HUES48 (cell line): ENCODE results near the gene SMURF1.
A peak's percentile ranks its signal among the peaks of the same experiment; 100 is the strongest.
"Not testable (repeated sequence)": the region's sequence is repeated elsewhere in the genome, so short reads cannot be mapped to it uniquely, and the experiment has no call there.

Experiments used
- H3K27ac ChIP-seq: one replicate; pipeline ENCODE4 v1.7.0; 2013; ENCODE audit warnings: low read depth, low read length, inconsistent platforms
- H3K27me3 ChIP-seq: 2 replicates; pipeline ENCODE4 v1.6.1; 2013; ENCODE audit warnings: mild to moderate bottlenecking, low read length; ENCODE audit not compliant: control insufficient read depth, insufficient read depth
- H3K36me3 ChIP-seq: 2 replicates; pipeline ENCODE4 v1.6.1; 2013; ENCODE audit warnings: low read length; ENCODE audit not compliant: control insufficient read depth, insufficient read depth
- H3K4me1 ChIP-seq: 2 replicates; pipeline ENCODE4 v1.6.1; 2013; ENCODE audit warnings: mild to moderate bottlenecking, low read length; ENCODE audit not compliant: control insufficient read depth, insufficient read depth
- H3K4me3 ChIP-seq: 2 replicates; pipeline ENCODE4 v1.5.1; 2013; ENCODE audit warnings: mild to moderate bottlenecking, low read depth, low read length
- H3K9ac ChIP-seq: 2 replicates; pipeline ENCODE4 v1.6.1; 2013; ENCODE audit warnings: mild to moderate bottlenecking, low read depth, low read length, moderate library complexity
- H3K9me3 ChIP-seq: 2 replicates; pipeline ENCODE4 v1.6.1; 2013; ENCODE audit warnings: low read length; ENCODE audit not compliant: control insufficient read depth, insufficient read depth

Gene SMURF1

DNA sequence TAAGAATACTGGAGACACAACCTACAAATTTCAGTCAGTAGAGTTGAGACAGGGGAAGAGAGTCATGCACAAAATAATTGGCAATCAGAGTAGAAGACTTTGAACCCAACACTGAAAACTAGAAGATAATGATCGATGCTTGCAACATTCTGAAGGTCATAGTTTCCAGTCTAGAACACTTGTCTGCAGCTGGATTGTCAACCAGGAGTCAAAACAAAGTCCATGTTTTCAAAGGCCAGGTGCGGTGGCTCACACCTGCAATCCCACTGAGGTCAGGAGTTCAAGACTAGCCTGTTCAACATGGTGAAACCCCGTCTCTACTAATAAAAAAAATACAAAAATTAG, 26.8 kb upstream of the SMURF1 start:
- Histone ChIP-seq H3K9me3 (no peaks in the 10 kb centered on the region), H3K4me1 (no peaks in the 10 kb centered on the region), H3K4me3 (no peak overlapping the region), H3K9ac (no peak overlapping the region), H3K27ac (no peak overlapping the region), H3K27me3 (no peaks in the 10 kb centered on the region), H3K36me3 (no peaks in the 10 kb centered on the region)

- Histone ChIP-seq H3K27ac (no peak overlapping the region), H3K9me3 (no peaks in the 10 kb centered on the region), H3K4me1 (no peaks in the 10 kb centered on the region)
Measured at GRCh38 chr7:99170065-99170729, 26.3 kb upstream of the SMURF1 start.

DNA sequence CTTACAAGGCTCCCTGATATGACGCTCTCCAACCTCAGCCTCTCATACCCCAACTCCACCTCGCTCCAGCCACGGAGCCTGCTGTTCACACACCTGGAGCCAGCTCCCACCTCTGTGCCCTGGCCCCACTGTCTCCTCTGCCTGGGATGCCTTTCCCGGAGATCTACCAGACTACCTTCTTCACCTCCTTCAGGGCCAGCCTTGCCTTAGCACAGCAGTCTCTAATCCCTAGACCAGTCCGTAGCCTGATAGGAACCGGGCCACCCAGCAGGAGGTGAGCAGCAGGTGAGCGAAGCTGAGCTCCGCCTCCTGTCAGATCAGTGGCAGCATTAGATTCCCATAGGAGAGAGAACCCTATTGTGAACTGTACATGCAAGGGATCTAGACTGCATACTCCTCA, 23.2 kb upstream of the SMURF1 start:
- Histone ChIP-seq H3K27ac (no peak overlapping the region), H3K27me3 (no peaks in the 10 kb centered on the region), H3K9ac (no peak overlapping the region), H3K36me3 (no peaks in the 10 kb centered on the region), H3K9me3 (no peaks in the 10 kb centered on the region), H3K4me1 (peaks cover 3% of the 10 kb centered on the region; the same call in 1 of the 2 replicates), H3K4me3 (no peak overlapping the region)

More at GRCh38 chr7:99170065-99170729, 26.3 kb upstream of the SMURF1 start:
- Histone ChIP-seq H3K27me3 (no peaks in the 10 kb centered on the region), H3K9ac (no peak overlapping the region), H3K36me3 (no peaks in the 10 kb centered on the region), H3K4me3 (no peak overlapping the region)

DNA sequence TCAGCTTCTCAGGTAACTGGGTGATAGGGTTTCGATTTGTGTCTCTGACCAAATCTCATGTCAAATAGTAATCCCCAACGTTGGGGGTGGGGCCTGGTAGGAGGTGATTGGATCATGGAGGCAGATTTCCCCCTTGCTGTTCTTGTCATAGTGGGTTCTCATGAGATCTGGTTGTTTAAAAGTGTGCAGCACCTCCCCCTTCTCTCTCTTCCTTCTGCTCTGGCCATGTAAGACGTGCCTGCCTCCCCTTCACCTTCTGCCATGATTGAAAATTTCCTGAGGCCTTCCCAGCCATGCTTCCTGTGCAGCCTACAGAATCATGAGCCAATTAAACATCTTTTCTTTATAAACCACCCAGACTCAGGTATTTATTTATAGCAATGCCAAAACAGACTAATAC, 21.9 kb upstream of the SMURF1 start:
- no peak overlapping the region for H3K4me3 ChIP-seq
- H3K27me3 ChIP-seq, result no peaks in the 10 kb centered on the region
- H3K27ac ChIP-seq, result no peak overlapping the region
- H3K4me1 ChIP-seq, result peaks cover 3% of the 10 kb centered on the region; the same call in 1 of the 2 replicates
- no peaks in the 10 kb centered on the region for H3K36me3 ChIP-seq
- H3K9ac ChIP-seq, result no peak overlapping the region
- no peaks in the 10 kb centered on the region for H3K9me3 ChIP-seq

- H3K27ac ChIP-seq, H3K4me1 ChIP-seq, H3K36me3 ChIP-seq, H3K4me3 ChIP-seq, H3K27me3 ChIP-seq, H3K9ac ChIP-seq, H3K9me3 ChIP-seq: not testable (repeated sequence)
Measured at GRCh38 chr7:99163669-99164068, 19.8 kb upstream of the SMURF1 start.

DNA sequence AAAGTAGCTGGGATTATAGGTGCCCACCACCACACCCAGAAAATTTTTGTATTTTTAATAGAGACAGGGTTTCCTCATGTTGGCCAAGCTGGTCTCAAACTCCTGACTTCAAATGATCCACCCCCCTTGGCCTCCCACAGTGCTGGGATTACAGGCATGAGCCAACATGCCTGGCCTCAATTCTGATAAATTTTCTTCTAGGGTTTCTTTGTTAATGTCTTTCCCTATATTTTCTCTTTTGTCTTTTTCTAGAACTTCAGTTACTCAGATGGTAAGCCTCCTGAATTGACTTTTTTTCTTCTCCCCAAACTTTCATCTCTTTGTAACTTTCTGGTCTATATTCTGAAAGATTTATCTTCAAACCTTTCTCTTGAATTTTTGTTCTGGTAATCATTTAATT, 12.7 kb upstream of the SMURF1 start:
- H3K9ac ChIP-seq, result no peak overlapping the region
- H3K4me3 ChIP-seq, result no peak overlapping the region
- H3K36me3 ChIP-seq, result no peaks in the 10 kb centered on the region
- no peak overlapping the region for H3K27ac ChIP-seq
- H3K27me3 ChIP-seq, result no peaks in the 10 kb centered on the region
- H3K4me1 ChIP-seq, result no peaks in the 10 kb centered on the region
- H3K9me3 ChIP-seq, result no peaks in the 10 kb centered on the region

DNA sequence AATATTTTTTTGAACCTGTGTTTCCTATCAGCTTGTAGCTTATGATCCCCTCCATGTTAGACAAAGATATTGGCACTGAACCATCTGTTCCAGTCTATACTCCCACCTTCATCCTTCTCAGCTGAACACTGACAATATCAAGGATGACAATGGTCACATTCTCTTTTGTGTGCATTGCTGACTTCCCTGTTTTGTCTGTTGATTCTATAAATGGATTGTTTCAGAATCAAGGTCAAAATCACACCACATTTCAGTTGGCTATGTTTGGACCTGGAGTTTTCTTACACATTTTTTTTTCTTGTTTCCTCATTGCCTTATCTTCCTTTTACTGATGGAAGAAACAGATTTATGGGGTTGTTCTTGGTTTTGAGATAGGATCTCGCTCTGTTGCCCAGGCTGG, 11.3 kb upstream of the SMURF1 start:
- Histone ChIP-seq H3K4me1 (no peaks in the 10 kb centered on the region), H3K27ac (no peak overlapping the region), H3K27me3 (no peaks in the 10 kb centered on the region), H3K9me3 (no peaks in the 10 kb centered on the region), H3K9ac (no peak overlapping the region), H3K36me3 (no peaks in the 10 kb centered on the region), H3K4me3 (no peak overlapping the region)

GRCh38 chr7:99146979-99147378, 3.1 kb upstream of the SMURF1 start:
- H3K27ac ChIP-seq, result no peak overlapping the region
- no peaks in the 10 kb centered on the region for H3K9me3 ChIP-seq
- peaks cover 7% of the 10 kb centered on the region; the same call in 1 of the 2 replicates for H3K4me1 ChIP-seq
- no peaks in the 10 kb centered on the region for H3K36me3 ChIP-seq
- H3K9ac ChIP-seq, result no peak overlapping the region
- H3K4me3 ChIP-seq, result no peak overlapping the region
- no peaks in the 10 kb centered on the region for H3K27me3 ChIP-seq

GRCh38 chr7:99143521-99143852, 421 bp downstream of the SMURF1 start:
- no peaks in the 10 kb centered on the region for H3K36me3 ChIP-seq
- H3K9me3 ChIP-seq, result no peaks in the 10 kb centered on the region
- peaks cover 36% of the 10 kb centered on the region for H3K4me1 ChIP-seq
- peak overlapping the region; percentile 94 for H3K27ac ChIP-seq
- peak overlapping the region; percentile 69 for H3K4me3 ChIP-seq
- H3K27me3 ChIP-seq, result no peaks in the 10 kb centered on the region
- peak overlapping the region; percentile 72; the same call in 1 of the 2 replicates for H3K9ac ChIP-seq

DNA sequence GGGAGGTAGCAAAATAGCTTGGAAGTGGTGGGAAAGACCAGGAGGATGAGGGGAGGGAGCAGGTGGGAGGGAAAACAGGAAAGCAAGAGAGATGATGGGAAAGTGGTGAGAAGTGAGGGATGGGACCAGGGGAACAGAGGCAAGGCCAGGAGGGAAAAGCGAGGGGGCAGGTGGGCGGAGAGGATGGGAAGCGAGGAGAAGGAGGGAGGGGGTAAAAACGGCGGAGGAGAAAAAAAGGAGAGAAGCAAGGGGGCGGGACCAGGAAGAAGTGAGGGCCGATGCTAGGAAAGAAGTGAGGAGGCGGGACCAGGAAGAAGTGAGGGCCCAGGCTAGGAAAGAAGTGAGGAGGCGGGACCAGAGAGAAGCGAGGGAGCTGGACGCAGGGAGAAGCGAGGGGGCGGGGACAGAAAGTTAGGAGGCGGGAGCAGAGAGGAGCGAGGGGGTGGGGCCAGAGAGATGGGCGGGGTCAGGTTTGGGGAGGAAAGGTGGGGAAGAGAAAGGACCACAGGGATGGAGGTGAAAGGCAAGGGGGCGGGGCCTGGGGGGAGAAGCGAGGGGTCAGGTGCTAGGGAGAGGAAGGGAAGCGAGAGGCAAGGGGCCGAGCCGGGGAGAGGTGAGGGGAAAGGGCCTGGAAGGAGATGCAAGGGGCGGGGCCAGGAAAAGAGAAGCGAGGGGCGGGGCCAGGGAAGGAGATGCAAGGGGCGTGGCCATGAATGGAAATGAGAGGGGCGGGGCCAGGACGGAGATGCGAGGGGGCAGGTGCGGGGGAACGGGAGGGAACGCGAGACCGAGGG, 984 bp downstream of the SMURF1 start:
- H3K9me3 ChIP-seq, result no peaks in the 10 kb centered on the region
- H3K4me3 ChIP-seq, result peak overlapping the region; percentile 73
- peak overlapping the region; percentile 94 for H3K27ac ChIP-seq
- no peak overlapping the region for H3K9ac ChIP-seq
- H3K4me1 ChIP-seq, result peaks cover 42% of the 10 kb centered on the region
- no peaks in the 10 kb centered on the region for H3K27me3 ChIP-seq
- no peaks in the 10 kb centered on the region for H3K36me3 ChIP-seq

GRCh38 chr7:99141841-99142726, 1.8 kb downstream of the SMURF1 start:
- H3K9ac ChIP-seq, result peak overlapping the region; percentile 40
- no peaks in the 10 kb centered on the region for H3K36me3 ChIP-seq
- no peaks in the 10 kb centered on the region for H3K27me3 ChIP-seq
- no peaks in the 10 kb centered on the region for H3K9me3 ChIP-seq
- peak overlapping the region; percentile 73 for H3K4me3 ChIP-seq
- H3K4me1 ChIP-seq, result peaks cover 50% of the 10 kb centered on the region
- peak overlapping the region; percentile 94 for H3K27ac ChIP-seq
